Liver (tissue), 9 donors: ENCODE data around the gene KCNMB2. TPM values are rescaled to one million over a fixed set of nuclear protein-coding genes. Genes with fewer than 3 reads are reported as not detected.

Source experiments
- DNase-seq: peaks from one replicate; pipeline ENCODE4 v3.0.0-alpha.2; 2017; ENCODE audit warnings: low spot score
- H3K27ac ChIP-seq, 2 donors: one replicate each; pipeline ENCODE4 v1.7.0; 2013; ENCODE audit warnings: inconsistent platforms in 2 of 2, low read length in 2 of 2, control low read depth in 1 of 2, low read depth in 1 of 2, mild to moderate bottlenecking in 1 of 2
- H3K27me3 ChIP-seq, 4 donors: one replicate each; pipeline versions ENCODE4 v1.6.1 to v1.7.0; 2013; ENCODE audit warnings: low read length in 3 of 4, inconsistent platforms in 1 of 4, mild to moderate bottlenecking in 1 of 4, moderate library complexity in 1 of 4; ENCODE audit not compliant: control insufficient read depth in 4 of 4, insufficient read depth in 4 of 4
- H3K36me3 ChIP-seq, 4 donors: one replicate each; pipeline versions ENCODE4 v1.6.1 to v1.7.0; 2013; ENCODE audit warnings: low read length in 3 of 4, mild to moderate bottlenecking in 3 of 4, low read depth in 1 of 4, moderate library complexity in 1 of 4; ENCODE audit not compliant: control insufficient read depth in 4 of 4, insufficient read depth in 3 of 4
- H3K4me1 ChIP-seq, 4 donors: one replicate each; pipeline versions ENCODE4 v1.6.1 to v1.7.0; 2013; ENCODE audit warnings: low read length in 3 of 4, mild to moderate bottlenecking in 3 of 4, moderate library complexity in 1 of 4; ENCODE audit not compliant: control insufficient read depth in 4 of 4, insufficient read depth in 4 of 4
- H3K4me3 ChIP-seq, 3 donors: one replicate each; pipeline versions ENCODE4 v1.6.1 to v1.7.0; 2013; ENCODE audit warnings: low read length in 3 of 3, control low read depth in 1 of 3, low read depth in 1 of 3, mild to moderate bottlenecking in 1 of 3
- H3K9ac ChIP-seq, 2 donors: one replicate each; pipeline ENCODE4 v1.7.0; 2013; ENCODE audit warnings: low read length in 2 of 2, mild to moderate bottlenecking in 2 of 2, moderate library complexity in 2 of 2, control low read depth in 1 of 2, low read depth in 1 of 2
- H3K9me3 ChIP-seq, 4 donors: one replicate each; pipeline versions ENCODE4 v1.6.1 to v1.7.0; 2013; ENCODE audit warnings: low read length in 3 of 4; ENCODE audit not compliant: control insufficient read depth in 4 of 4
- CTCF ChIP-seq: fragments of 150-350 bp; IDR thresholded peaks from 2 replicates; pipeline ENCODE4 v1.5.1; 2017; ENCODE audit warnings: improper control_type of control experiment, low read depth, low read length; ENCODE audit not compliant: missing input control
- EGR1 ChIP-seq, 2 donors: IDR thresholded peaks; 2 replicates each; pipeline ENCODE4 v1.6.1; 2016 to 2018; ENCODE audit warnings: antibody characterized with exemption in 2 of 2, low read depth in 2 of 2
- FOXA1 ChIP-seq: IDR thresholded peaks from 2 replicates; pipeline ENCODE4 v1.6.1; 2016; ENCODE audit warnings: antibody characterized with exemption
- FOXA2 ChIP-seq: IDR thresholded peaks from 2 replicates; pipeline ENCODE4 v1.6.1; 2016; ENCODE audit warnings: antibody characterized with exemption
- GABPA ChIP-seq, 2 donors: IDR thresholded peaks in 1 of 2; conservative IDR thresholded peaks in 1 of 2; 2 replicates each; pipeline ENCODE4 v1.6.1; 2016; ENCODE audit warnings: antibody characterized with exemption in 2 of 2, mild to moderate bottlenecking in 1 of 2, moderate library complexity in 1 of 2
- HNF4A ChIP-seq, 2 donors: conservative IDR thresholded peaks; 2 replicates each; pipeline ENCODE4 v1.6.1; 2016; ENCODE audit warnings: antibody characterized with exemption in 2 of 2, mild to moderate bottlenecking in 2 of 2
- HNF4G ChIP-seq: IDR thresholded peaks from 2 replicates; pipeline ENCODE4 v1.6.1; 2016; ENCODE audit warnings: antibody characterized with exemption
- JUND ChIP-seq, 2 donors: IDR thresholded peaks; 2 replicates each; pipeline ENCODE4 v1.6.1; 2016; ENCODE audit warnings: antibody characterized with exemption in 2 of 2
- NR2F2 ChIP-seq: IDR thresholded peaks from 2 replicates; pipeline ENCODE4 v1.6.1; 2016; ENCODE audit warnings: antibody characterized with exemption
- RAD21 ChIP-seq, 2 donors: IDR thresholded peaks; 2 replicates each; pipeline ENCODE4 v1.6.1; 2016; ENCODE audit warnings: antibody characterized with exemption in 2 of 2, mild to moderate bottlenecking in 2 of 2
- REST ChIP-seq: IDR thresholded peaks from 2 replicates; pipeline ENCODE4 v1.6.1; 2016; ENCODE audit warnings: antibody characterized with exemption, mild to moderate bottlenecking
- RXRA ChIP-seq, 2 donors: IDR thresholded peaks; 2 replicates each; pipeline ENCODE4 v1.6.1; 2017 to 2018; ENCODE audit warnings: antibody characterized with exemption in 2 of 2, mild to moderate bottlenecking in 1 of 2
- SP1 ChIP-seq: IDR thresholded peaks from 2 replicates; pipeline ENCODE4 v1.6.1; 2018; ENCODE audit warnings: antibody characterized with exemption, mild to moderate bottlenecking
- TAF1 ChIP-seq: conservative IDR thresholded peaks from 2 replicates; pipeline ENCODE4 v1.6.1; 2016; ENCODE audit warnings: antibody characterized with exemption, mild to moderate bottlenecking
- YY1 ChIP-seq: IDR thresholded peaks from 2 replicates; pipeline ENCODE4 v1.6.1; 2016; ENCODE audit warnings: antibody characterized with exemption, mild to moderate bottlenecking
- WGBS: extraction: QIAGEN DNeasy Blood & Tissue Kit; methylation state at CpG from one replicate; pipeline ENCODE4 v1.1.7; 2013; 5-methylcytosine and 5-hydroxymethylcytosine counted together
- polyA plus RNA-seq, 2 donors: library from polyadenylated mRNA; stranded (reverse) in 1 of 2; unstranded in 1 of 2; fragments of 200-250 nt in 1 of 2; fragments of >200 nt in 1 of 2; fragmentation: Nextera tagmentation in 1 of 2; extraction: Ambion mirVana in 1 of 2; gene quantifications; one replicate each; pipeline versions ENCODE4 v1.2.1 to v1.2.3, GENCODE V29; 2013 to 2015
- total RNA-seq, 2 donors: library from RNA; depleted of rRNA; stranded (reverse); fragments of >200 nt; gene quantifications; one replicate each; pipeline ENCODE4 v1.2.3, GENCODE V29; 2014
- TF ChIP-seq, protein P1 (sequence below): IDR thresholded peaks from 2 replicates; pipeline ENCODE4 v1.6.1; 2016; ENCODE audit warnings: antibody characterized with exemption
- TF ChIP-seq, protein P2 (sequence below): IDR thresholded peaks from 2 replicates; pipeline ENCODE4 v1.6.1; 2016; ENCODE audit warnings: antibody characterized with exemption
- TF ChIP-seq, protein P3 (sequence below): IDR thresholded peaks from 2 replicates; pipeline ENCODE4 v1.6.1; 2016; ENCODE audit warnings: antibody characterized with exemption
- donor health status: healthy.
- donor health status: healthy.
- donor health status: healthy.
- donor health status: healthy.
- donor health status: healthy.

KCNMB2 gene
- total and polyA plus RNA-seq, 4 donors = 0.08 to 0.33 (median 0.16) TPM; not detected in 1

DNA sequence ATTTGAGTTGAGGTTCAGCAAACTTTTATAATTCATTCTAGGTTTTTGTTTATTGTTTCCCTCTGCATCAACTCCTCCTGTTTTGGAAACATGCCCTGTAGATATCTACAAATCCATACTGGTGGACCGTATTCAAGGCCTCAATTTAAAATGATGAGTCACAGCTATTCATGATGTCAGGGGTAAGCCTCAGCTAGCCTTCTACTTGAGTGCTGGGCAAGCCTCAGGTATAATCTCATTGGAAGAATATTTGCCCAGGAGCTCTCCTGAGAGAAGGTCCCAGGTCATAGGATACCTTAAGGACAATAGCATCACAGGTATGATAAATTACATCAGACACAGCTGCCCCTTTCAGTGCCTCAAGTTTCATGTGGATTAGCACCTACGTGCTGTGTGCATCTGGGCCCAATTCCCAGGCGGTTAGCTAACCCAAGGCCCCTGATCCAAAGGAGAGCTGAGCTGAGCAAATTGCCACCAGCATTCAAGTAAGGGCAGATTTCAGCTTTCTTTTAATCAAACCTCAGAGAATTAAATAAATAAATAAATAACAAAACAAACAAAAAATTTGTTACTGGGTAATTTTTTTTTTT, 87.5 kb downstream of the KCNMB2 start:
- WGBS = 62% methylated on average over 3 of the region's 3 CpGs
- Histone ChIP-seq H3K9me3 (no peaks in the 10 kb centered on the region), H3K4me3 (no peak overlapping the region), H3K9ac (no peak overlapping the region), H3K27me3 (no peaks in the 10 kb centered on the region), H3K36me3 (no peaks in the 10 kb centered on the region), H3K27ac (no peak overlapping the region), H3K4me1 (no peaks in the 10 kb centered on the region)
- no peak for TF ChIP-seq SP1
- no peak for TF ChIP-seq HNF4G
- no peak for TF ChIP-seq FOXA1
- no peak for TF ChIP-seq EGR1 (IDR thresholded peaks at IDR 0.05; ENCODE audit: low read depth in 2 of 2)
- TF ChIP-seq NR2F2 = no peak
- no peak for TF ChIP-seq YY1
- no peak for TF ChIP-seq RAD21 (IDR thresholded peaks at IDR 0.05)
- TF ChIP-seq, protein P1, sequence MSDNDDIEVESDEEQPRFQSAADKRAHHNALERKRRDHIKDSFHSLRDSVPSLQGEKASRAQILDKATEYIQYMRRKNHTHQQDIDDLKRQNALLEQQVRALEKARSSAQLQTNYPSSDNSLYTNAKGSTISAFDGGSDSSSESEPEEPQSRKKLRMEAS = no peak
- TF ChIP-seq FOXA2 = no peak
- no peak for TF ChIP-seq RXRA (IDR thresholded peaks at IDR 0.05)
- TF ChIP-seq, protein P2, sequence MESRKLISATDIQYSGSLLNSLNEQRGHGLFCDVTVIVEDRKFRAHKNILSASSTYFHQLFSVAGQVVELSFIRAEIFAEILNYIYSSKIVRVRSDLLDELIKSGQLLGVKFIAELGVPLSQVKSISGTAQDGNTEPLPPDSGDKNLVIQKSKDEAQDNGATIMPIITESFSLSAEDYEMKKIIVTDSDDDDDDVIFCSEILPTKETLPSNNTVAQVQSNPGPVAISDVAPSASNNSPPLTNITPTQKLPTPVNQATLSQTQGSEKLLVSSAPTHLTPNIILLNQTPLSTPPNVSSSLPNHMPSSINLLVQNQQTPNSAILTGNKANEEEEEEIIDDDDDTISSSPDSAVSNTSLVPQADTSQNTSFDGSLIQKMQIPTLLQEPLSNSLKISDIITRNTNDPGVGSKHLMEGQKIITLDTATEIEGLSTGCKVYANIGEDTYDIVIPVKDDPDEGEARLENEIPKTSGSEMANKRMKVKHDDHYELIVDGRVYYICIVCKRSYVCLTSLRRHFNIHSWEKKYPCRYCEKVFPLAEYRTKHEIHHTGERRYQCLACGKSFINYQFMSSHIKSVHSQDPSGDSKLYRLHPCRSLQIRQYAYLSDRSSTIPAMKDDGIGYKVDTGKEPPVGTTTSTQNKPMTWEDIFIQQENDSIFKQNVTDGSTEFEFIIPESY = no peak
- no peak for TF ChIP-seq REST
- TF ChIP-seq, protein P3, sequence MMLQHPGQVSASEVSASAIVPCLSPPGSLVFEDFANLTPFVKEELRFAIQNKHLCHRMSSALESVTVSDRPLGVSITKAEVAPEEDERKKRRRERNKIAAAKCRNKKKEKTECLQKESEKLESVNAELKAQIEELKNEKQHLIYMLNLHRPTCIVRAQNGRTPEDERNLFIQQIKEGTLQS = no peak
- TF ChIP-seq GABPA (IDR thresholded peaks at IDR 0.05 in 1 of 2, conservative IDR thresholded peaks at IDR 0.05 in 1 of 2) = no peak
- no peak for TF ChIP-seq HNF4A (conservative IDR thresholded peaks at IDR 0.05)
- no peak for TF ChIP-seq JUND (IDR thresholded peaks at IDR 0.05)
- no peak for TF ChIP-seq TAF1
- no peak for TF ChIP-seq CTCF
- no peak for DNase-seq
